Measurements from ENCODE around the gene SPRED3.
"Not testable (repeated sequence)": the region's sequence is repeated elsewhere in the genome, so short reads cannot be mapped to it uniquely, and the experiment has no call there.

Gene SPRED3, protein sequence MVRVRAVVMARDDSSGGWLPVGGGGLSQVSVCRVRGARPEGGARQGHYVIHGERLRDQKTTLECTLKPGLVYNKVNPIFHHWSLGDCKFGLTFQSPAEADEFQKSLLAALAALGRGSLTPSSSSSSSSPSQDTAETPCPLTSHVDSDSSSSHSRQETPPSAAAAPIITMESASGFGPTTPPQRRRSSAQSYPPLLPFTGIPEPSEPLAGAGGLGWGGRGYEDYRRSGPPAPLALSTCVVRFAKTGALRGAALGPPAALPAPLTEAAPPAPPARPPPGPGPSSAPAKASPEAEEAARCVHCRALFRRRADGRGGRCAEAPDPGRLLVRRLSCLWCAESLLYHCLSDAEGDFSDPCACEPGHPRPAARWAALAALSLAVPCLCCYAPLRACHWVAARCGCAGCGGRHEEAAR

DNA sequence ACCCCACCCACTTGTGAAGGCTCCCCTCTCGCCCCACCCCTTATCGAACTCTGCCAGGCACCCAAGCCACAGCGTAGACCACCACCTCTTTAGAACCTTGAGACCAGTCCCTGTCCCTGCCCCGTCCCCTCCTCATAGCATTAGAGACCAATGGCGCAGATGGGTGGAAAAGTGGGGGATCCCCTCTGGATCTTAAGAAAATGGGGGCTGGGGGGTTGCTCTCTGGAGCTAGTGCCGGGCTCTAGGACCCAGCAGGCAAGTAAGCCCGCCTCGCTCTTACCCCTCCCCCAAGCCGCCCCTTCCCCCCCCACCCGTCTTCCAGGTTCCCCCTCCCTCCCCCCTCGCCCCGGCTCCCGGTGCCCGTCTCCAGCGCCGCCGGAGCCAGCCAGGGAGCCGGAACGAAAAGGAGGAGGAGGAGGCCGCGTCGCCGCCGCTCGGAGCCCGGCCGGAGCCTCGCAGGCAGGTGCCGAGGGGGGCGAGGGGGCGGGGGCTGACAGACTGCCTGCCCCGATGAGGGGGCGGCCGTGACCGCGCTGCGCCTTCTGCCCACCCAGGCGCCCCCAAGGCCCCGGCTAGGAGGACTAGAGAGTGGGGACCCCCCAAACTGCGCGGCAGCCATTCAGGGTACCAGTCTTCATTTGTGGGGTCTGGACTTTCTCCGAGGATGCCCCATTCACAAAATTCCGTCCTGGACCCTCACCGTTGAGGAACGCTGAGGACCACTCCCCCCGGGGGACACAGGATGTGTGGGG lies at the start of gene SPRED3:
Gene SPRED3, plus strand, starts transcription at position 349 of the 752 bp plus-strand sequence. CDS start 1,606 bp downstream, outside the sequence.
- peak; percentile 66 for DNase-seq (ENCODE audit: low spot score)

GRCh38 chr19:38339011-38339410 lies 49.5 kb upstream of the SPRED3 start:
- not testable (repeated sequence) for DNase-seq (ENCODE audit: low spot score)

DNA sequence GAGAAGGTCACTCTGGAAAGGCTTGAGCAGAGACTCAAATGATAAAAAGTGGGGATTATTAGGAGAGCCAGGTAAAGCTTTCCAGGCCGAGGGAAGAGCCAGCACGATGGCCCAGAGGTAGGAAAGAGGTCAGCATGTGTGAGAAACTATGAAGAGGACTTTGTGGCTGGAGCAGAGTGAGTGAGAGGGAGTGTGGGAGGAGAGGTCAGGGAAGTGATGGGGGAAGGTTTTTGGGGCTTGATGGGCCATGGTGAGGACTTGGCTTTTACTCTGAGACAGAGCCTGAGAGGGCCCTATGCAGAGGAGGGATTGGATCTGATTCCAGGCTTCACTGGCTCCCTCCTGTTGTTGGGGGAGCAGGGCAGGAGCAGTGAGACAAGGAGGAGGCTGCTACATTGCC lies 47.6 kb upstream of the SPRED3 start:
- DNase-seq (ENCODE audit: low spot score), result no peak

- no peak for DNase-seq (ENCODE audit: low spot score)
Measured at GRCh38 chr19:38346837-38347236, 41.7 kb upstream of the SPRED3 start.

- DNase-seq (ENCODE audit: low spot score), result no peak
Measured at GRCh38 chr19:38350883-38351282, 37.6 kb upstream of the SPRED3 start.

- DNase-seq (ENCODE audit: low spot score), result no peak
Measured at GRCh38 chr19:38351865-38352395, 36.6 kb upstream of the SPRED3 start.

DNA sequence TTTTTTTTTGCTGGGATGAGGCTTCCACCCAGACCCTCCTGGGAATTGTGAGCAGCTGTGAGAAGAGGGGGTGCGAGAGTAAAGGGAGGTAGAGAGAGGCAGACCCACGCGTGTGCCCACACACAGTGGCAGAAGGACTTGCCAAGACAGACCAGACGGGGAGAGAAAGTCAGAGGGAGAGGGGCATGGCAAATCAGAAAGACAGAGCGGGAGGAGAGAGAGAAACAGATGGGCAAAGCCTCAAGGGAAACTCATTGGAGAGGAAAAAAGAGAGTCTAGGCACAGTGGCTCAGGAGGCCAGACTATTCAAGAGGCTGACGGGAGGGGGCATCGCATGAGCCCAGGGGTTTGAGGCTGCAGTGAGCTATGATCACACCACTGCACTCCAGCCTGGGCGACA lies 35.9 kb upstream of the SPRED3 start:
- no peak for DNase-seq (ENCODE audit: low spot score)

- DNase-seq (ENCODE audit: low spot score), result no peak
Measured at GRCh38 chr19:38355728-38356725, 32.5 kb upstream of the SPRED3 start.

- no peak for DNase-seq (ENCODE audit: low spot score)
Measured at GRCh38 chr19:38358071-38358470, 30.4 kb upstream of the SPRED3 start.

GRCh38 chr19:38359242-38360021 lies 29.1 kb upstream of the SPRED3 start:
- DNase-seq (ENCODE audit: low spot score), result no peak

- no peak for DNase-seq (ENCODE audit: low spot score)
Measured at GRCh38 chr19:38360351-38360750, 28.1 kb upstream of the SPRED3 start.

- no peak for DNase-seq (ENCODE audit: low spot score)
Measured at GRCh38 chr19:38360839-38361631, 27.5 kb upstream of the SPRED3 start.

DNA sequence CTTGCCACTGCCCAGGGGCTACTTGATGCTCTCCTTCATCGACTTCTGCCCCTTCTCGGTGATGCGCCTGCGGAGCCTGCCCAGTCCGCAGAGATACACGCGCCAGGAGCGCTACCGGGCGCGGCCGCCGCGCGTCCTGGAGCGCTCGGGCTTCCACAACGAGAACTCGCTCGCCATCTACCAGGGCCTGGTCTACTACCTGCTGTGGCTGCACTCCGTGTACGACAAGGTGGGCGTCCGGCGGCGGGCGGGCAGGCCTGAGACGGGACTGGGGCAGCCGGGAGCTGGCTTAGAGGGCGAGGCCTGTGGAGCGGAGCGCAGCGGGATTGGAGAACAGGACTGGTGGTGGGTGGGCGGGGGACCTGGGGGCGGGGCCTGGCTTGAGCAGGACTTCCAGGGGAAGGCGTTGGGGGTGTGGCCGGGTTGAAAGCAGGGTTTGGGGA lies 26.8 kb upstream of the SPRED3 start:
- peak; percentile 73 for DNase-seq (ENCODE audit: low spot score)

GRCh38 chr19:38362076-38362945 lies 26.2 kb upstream of the SPRED3 start:
- DNase-seq (ENCODE audit: low spot score), result peak; percentile 75

DNA sequence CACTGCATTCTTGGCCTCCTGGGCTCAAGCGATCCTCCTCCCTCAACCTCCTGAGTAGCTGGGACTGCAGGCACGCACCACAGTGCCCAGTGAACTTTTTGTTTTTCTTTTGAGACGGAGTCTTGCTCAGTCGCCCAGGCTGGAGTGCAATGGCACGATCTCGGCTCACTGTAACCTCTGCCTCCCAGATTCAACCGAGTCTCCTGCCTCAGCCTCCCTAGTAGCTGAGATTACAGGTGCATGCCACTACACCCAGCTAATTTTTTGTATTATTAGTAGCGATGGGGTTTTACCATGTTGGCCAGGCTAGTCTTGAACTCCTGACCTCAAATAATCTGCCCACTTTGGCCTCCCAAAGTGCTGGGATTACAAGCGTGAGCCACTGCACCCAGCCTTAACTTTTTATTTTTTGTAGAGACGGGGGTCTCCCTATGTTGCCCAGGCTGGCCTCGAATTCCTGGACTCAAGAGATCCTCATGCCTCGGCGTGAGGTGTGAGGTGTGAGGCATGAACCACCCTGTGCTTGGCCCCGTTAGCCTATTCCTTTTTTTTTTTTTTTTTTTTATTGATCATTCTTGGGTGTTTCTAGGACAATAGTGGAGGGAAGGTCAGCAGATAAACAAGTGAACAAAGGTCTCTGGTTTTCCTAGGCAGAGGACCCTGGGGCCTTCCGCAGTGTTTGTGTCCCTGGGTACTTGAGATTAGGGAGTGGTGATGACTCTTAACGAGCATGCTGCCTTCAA lies 25.4 kb upstream of the SPRED3 start:
- DNase-seq (ENCODE audit: low spot score), result not testable (repeated sequence)

GRCh38 chr19:38367041-38367440 lies 21.5 kb upstream of the SPRED3 start:
- no peak for DNase-seq (ENCODE audit: low spot score)

GRCh38 chr19:38369584-38369983 lies 18.9 kb upstream of the SPRED3 start:
- DNase-seq (ENCODE audit: low spot score), result no peak

DNA sequence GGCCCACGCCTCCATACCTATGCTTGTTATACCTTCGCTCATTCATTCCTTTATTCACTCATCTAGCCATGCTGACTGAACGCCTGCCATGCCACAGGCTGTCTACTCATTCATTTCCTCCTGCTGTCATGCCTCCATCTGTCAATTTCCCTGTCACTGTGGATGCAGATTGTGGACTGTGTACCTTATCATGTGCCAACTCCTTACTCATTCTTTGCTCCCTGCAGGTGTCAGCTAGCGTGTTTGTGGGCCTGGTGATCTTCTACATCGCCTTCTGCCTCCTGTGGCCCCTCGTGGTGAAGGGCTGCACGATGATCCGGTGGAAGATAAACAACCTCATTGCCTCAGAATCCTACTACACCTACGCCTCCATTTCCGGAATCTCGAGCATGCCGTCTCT lies 18.2 kb upstream of the SPRED3 start:
- no peak for DNase-seq (ENCODE audit: low spot score)

All from RKO (cell line).